ENCODE data around the gene PCYT1A.

DNA sequence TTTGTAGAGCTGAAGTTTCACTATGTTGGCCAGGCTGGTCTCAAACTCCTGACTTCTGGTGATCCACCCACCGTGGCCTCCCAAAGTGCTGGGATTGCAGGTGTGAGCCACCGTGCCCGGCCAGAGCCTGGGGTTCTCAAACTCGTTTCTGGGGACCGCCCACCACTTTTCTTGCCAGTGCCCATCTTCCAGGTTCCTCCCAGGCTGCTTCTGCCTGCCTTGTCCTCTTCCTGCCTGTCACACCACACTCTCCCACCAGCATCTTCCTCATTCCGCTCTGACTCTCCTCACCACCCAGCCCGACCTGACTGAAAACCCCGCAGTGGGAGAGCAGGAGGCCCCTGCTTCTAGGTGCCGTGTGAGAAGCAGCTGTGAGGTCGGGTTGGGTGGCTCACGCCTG lies 33.6 kb upstream of the PCYT1A start:
- TF ChIP-seq POLR2A (IDR thresholded peaks at IDR 0.05; ENCODE audit: low read depth) (no peak), EP300 (IDR thresholded peaks at IDR 0.05) (no peak), POLR2AphosphoS5 (IDR thresholded peaks at IDR 0.05) (no peak)
- TF ChIP-seq, protein P1, sequence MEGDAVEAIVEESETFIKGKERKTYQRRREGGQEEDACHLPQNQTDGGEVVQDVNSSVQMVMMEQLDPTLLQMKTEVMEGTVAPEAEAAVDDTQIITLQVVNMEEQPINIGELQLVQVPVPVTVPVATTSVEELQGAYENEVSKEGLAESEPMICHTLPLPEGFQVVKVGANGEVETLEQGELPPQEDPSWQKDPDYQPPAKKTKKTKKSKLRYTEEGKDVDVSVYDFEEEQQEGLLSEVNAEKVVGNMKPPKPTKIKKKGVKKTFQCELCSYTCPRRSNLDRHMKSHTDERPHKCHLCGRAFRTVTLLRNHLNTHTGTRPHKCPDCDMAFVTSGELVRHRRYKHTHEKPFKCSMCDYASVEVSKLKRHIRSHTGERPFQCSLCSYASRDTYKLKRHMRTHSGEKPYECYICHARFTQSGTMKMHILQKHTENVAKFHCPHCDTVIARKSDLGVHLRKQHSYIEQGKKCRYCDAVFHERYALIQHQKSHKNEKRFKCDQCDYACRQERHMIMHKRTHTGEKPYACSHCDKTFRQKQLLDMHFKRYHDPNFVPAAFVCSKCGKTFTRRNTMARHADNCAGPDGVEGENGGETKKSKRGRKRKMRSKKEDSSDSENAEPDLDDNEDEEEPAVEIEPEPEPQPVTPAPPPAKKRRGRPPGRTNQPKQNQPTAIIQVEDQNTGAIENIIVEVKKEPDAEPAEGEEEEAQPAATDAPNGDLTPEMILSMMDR (IDR thresholded peaks at IDR 0.05) = no peak
